Chondrocyte (in vitro differentiated cells): ENCODE data around the gene MRPL23. TPM values are rescaled to one million over a fixed set of nuclear protein-coding genes. Genes with fewer than 3 reads are reported as not detected.

Experiments
- DNase-seq: peaks from one replicate; pipeline ENCODE4 v3.0.0; 2021; ENCODE audit warnings: mixed read lengths, low spot score
- H3K27ac Mint-ChIP-seq: one replicate; pipeline ENCODE4 v1.8.0; 2021; ENCODE audit warnings: mild to moderate bottlenecking, moderate library complexity, mixed read lengths; ENCODE audit not compliant: unreplicated experiment
- H3K27me3 Mint-ChIP-seq: 2 replicates; pipeline ENCODE4 v1.8.0; 2021; ENCODE audit warnings: low read depth, mixed read lengths
- H3K36me3 Mint-ChIP-seq: 2 replicates; pipeline ENCODE4 v1.8.0; 2021; ENCODE audit warnings: low read depth, mixed read lengths
- H3K4me1 Mint-ChIP-seq: 2 replicates; pipeline ENCODE4 v1.8.0; 2021; ENCODE audit warnings: low read depth, mild to moderate bottlenecking, mixed read lengths
- H3K4me3 Mint-ChIP-seq: one replicate; pipeline ENCODE4 v1.8.0; 2021; ENCODE audit warnings: mild to moderate bottlenecking, moderate library complexity, mixed read lengths; ENCODE audit not compliant: unreplicated experiment
- H3K9me3 Mint-ChIP-seq: 2 replicates; pipeline ENCODE4 v1.8.0; 2021; ENCODE audit warnings: low read depth, mixed read lengths
- total RNA-seq: library from RNA; stranded (reverse); gene quantifications from 3 replicates; pipeline ENCODE4 v1.2.1, GENCODE V29; 2021
- TF ChIP-seq, protein P1 (sequence below): fragments of 200-600 bp; sonication (generic); IDR thresholded peaks from 2 replicates; pipeline ENCODE4 v1.5.0; 2021; ENCODE audit warnings: antibody characterized with exemption, mild to moderate bottlenecking, moderate library complexity

Gene MRPL23
- total RNA-seq, 1 donor from 2014 or later = 22.8 TPM

DNA sequence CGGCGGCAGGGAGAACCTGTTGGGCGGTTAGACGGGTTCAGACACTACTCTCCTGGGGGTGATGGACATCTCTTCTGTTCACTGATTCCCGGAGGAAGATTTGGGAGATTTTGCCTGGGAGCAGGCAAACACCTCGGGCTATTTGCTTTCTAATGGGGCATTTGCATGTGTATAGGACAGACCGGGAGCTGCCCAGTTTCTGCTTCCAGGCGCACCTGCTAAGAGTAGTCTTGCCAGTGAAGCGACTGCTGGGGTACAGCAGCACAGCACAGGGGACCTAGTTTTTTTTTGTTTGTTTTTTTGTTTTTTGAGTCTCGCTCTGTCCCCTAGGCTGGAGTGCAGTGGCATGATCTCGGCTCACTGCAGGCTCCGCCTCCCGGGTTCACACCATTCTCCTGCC is 57.3 kb downstream of the MRPL23 start:
- Mint-ChIP-seq H3K4me3 (no peak overlapping the region), H3K4me1 (no peaks in the 10 kb centered on the region), H3K27me3 (no peaks in the 10 kb centered on the region), H3K9me3 (no peaks in the 10 kb centered on the region), H3K36me3 (no peaks in the 10 kb centered on the region), H3K27ac (no peak overlapping the region)
- TF ChIP-seq, protein P1, sequence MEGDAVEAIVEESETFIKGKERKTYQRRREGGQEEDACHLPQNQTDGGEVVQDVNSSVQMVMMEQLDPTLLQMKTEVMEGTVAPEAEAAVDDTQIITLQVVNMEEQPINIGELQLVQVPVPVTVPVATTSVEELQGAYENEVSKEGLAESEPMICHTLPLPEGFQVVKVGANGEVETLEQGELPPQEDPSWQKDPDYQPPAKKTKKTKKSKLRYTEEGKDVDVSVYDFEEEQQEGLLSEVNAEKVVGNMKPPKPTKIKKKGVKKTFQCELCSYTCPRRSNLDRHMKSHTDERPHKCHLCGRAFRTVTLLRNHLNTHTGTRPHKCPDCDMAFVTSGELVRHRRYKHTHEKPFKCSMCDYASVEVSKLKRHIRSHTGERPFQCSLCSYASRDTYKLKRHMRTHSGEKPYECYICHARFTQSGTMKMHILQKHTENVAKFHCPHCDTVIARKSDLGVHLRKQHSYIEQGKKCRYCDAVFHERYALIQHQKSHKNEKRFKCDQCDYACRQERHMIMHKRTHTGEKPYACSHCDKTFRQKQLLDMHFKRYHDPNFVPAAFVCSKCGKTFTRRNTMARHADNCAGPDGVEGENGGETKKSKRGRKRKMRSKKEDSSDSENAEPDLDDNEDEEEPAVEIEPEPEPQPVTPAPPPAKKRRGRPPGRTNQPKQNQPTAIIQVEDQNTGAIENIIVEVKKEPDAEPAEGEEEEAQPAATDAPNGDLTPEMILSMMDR = no peak
- DNase-seq = no peak

Other genes with a start within 250 kb of the MRPL23 start
- 39.8 to 159 TPM (median 41.2 TPM) in 3 replicates for gene IFITM10, start 196.7 kb upstream of the MRPL23 start, total RNA-seq
- 935 to 3,230 TPM (median 949 TPM) in 3 replicates for gene CTSD, start 183.4 kb upstream of the MRPL23 start, total RNA-seq
- 7.1 to 20.4 TPM (median 7.3 TPM) in 3 replicates for gene SYT8, start 112.3 kb upstream of the MRPL23 start, total RNA-seq
- 1.3 to 3.2 TPM (median 1.4 TPM) in 3 replicates for gene TNNI2, start 108.4 kb upstream of the MRPL23 start, total RNA-seq
- gene LSP1, start 94.2 kb upstream of the MRPL23 start, total RNA-seq = 7.2 to 27.5 TPM (median 7.4 TPM) in 3 replicates
- gene PRR33, start 55.4 kb upstream of the MRPL23 start, total RNA-seq = not detected in 3 replicates
- 0.51 to 1.3 TPM in 2 of 3 replicates, not detected in the other for gene TNNT3, start 27.6 kb upstream of the MRPL23 start, total RNA-seq
- 2,704 to 5,485 TPM (median 2,760 TPM) in 3 replicates for gene H19, start 50.5 kb downstream of the MRPL23 start, total RNA-seq
- 107 to 716 TPM (median 110 TPM) in 3 replicates for gene IGF2, start 192.1 kb downstream of the MRPL23 start, total RNA-seq
- gene INS, start 213.9 kb downstream of the MRPL23 start, total RNA-seq = not detected in 3 replicates
- not detected in 3 replicates for gene TH, start 224.5 kb downstream of the MRPL23 start, total RNA-seq